ENCODE results near the gene KRTAP5-7. TPM values are rescaled to one million over a fixed set of nuclear protein-coding genes. Genes with fewer than 3 reads are reported as not detected.
"Not testable (repeated sequence)": the region's sequence is repeated elsewhere in the genome, so short reads cannot be mapped to it uniquely, and the experiment has no call there.

Gene KRTAP5-7
- total RNA-seq, 1 donor from 2014 or later = not detected

DNA sequence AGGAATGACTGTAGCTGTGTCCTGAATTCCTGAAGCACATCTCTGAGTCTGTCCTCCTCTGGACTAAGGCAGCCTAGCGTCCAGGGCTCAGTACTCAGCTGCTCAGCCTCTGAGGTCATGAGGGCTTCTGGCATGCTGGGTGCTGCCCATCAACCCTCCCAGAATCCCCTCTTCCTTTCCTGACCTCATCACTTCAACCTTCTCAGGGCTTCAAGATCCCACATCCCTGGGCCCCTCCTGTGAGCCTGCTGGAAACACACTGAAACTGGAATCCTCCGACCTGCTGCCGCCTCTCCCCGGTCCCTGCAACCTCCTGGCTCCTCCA is 11.6 kb downstream of the KRTAP5-7 start:
- Mint-ChIP-seq H3K4me3 (ENCODE audit: unreplicated experiment) (no peak overlapping the region), H3K4me1 (ENCODE audit: low read depth, unreplicated experiment) (peaks cover 8% of the 10 kb centered on the region), H3K36me3 (ENCODE audit: low read depth, unreplicated experiment) (peaks cover 2% of the 10 kb centered on the region), H3K27me3 (ENCODE audit: low read depth, unreplicated experiment) (peaks cover 18% of the 10 kb centered on the region), H3K27ac (ENCODE audit: unreplicated experiment) (peak overlapping the region; percentile 78), H3K9me3 (ENCODE audit: unreplicated experiment) (no peaks in the 10 kb centered on the region)
- H3K79me2 ChIP-seq (ENCODE audit: insufficient read depth, low read length) = no peaks in the 10 kb centered on the region
- no peak overlapping the region for H3K4me2 ChIP-seq (ENCODE audit: low read length)
- no peak overlapping the region for H3K9ac ChIP-seq (ENCODE audit: low read length)
- no peaks in the 10 kb centered on the region for H3K36me3 ChIP-seq (ENCODE audit: insufficient read depth, low read length)
- H4K20me1 ChIP-seq (ENCODE audit: insufficient read depth, low read length) = no peaks in the 10 kb centered on the region
- H3K4me3 ChIP-seq (ENCODE audit: insufficient read depth, low read depth, low read length) = no peak overlapping the region
- no peak for DNase-seq (ENCODE audit: low read depth)
- no peak for TF ChIP-seq EZH2 (IDR thresholded peaks at IDR 0.05; ENCODE audit: insufficient read depth, low read length)
- TF ChIP-seq, protein P1, sequence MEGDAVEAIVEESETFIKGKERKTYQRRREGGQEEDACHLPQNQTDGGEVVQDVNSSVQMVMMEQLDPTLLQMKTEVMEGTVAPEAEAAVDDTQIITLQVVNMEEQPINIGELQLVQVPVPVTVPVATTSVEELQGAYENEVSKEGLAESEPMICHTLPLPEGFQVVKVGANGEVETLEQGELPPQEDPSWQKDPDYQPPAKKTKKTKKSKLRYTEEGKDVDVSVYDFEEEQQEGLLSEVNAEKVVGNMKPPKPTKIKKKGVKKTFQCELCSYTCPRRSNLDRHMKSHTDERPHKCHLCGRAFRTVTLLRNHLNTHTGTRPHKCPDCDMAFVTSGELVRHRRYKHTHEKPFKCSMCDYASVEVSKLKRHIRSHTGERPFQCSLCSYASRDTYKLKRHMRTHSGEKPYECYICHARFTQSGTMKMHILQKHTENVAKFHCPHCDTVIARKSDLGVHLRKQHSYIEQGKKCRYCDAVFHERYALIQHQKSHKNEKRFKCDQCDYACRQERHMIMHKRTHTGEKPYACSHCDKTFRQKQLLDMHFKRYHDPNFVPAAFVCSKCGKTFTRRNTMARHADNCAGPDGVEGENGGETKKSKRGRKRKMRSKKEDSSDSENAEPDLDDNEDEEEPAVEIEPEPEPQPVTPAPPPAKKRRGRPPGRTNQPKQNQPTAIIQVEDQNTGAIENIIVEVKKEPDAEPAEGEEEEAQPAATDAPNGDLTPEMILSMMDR (IDR thresholded peaks at IDR 0.05; ENCODE audit: insufficient read depth, low read depth, low read length) = no peak
- H2AFZ ChIP-seq (ENCODE audit: low read depth, low read length) = no peak overlapping the region
- no peak for FAIRE-seq
- H3K9me3 ChIP-seq (ENCODE audit: insufficient read depth, low read depth, low read length) = no peaks in the 10 kb centered on the region
- no peaks in the 10 kb centered on the region for H3K4me1 ChIP-seq (ENCODE audit: insufficient read depth, low read length)
- H3K27ac ChIP-seq (ENCODE audit: low read depth, low read length) = no peak overlapping the region
- no peaks in the 10 kb centered on the region for H3K27me3 ChIP-seq (ENCODE audit: insufficient read depth, low read length)

DNA sequence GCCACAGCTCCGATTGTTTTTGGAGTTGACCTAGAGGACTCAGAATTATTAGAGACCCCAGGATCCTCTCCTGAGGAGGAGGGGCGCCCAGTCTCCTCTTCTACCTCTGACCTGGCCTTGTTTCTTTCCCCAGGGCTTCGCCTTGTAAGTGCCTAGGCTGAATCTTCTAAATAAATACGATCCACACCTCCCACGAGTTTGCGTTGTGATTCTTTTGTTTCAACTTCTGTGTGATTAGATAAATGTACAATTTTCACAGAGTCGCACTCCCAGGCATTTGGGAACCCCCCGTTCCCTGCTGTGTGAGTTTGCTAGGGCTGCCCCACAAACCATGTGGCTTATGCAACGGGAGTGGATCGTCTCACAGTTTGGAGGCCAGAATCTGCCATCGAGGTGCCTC is 11.9 kb downstream of the KRTAP5-7 start:
- Mint-ChIP-seq H3K36me3 (ENCODE audit: low read depth, unreplicated experiment) (peaks cover 2% of the 10 kb centered on the region), H3K27ac (ENCODE audit: unreplicated experiment) (peak overlapping the region; percentile 78), H3K4me1 (ENCODE audit: low read depth, unreplicated experiment) (peaks cover 8% of the 10 kb centered on the region), H3K27me3 (ENCODE audit: low read depth, unreplicated experiment) (peaks cover 21% of the 10 kb centered on the region), H3K9me3 (ENCODE audit: unreplicated experiment) (no peaks in the 10 kb centered on the region), H3K4me3 (ENCODE audit: unreplicated experiment) (no peak overlapping the region)
- H3K9ac ChIP-seq (ENCODE audit: low read length) = no peak overlapping the region
- no peak overlapping the region for H3K27ac ChIP-seq (ENCODE audit: low read depth, low read length)
- H3K9me3 ChIP-seq (ENCODE audit: insufficient read depth, low read depth, low read length) = no peaks in the 10 kb centered on the region
- H4K20me1 ChIP-seq (ENCODE audit: insufficient read depth, low read length) = no peaks in the 10 kb centered on the region
- no peak overlapping the region for H3K4me3 ChIP-seq (ENCODE audit: insufficient read depth, low read depth, low read length)
- H2AFZ ChIP-seq (ENCODE audit: low read depth, low read length) = no peak overlapping the region
- no peaks in the 10 kb centered on the region for H3K27me3 ChIP-seq (ENCODE audit: insufficient read depth, low read length)
- DNase-seq (ENCODE audit: low read depth) (no peak), FAIRE-seq (no peak)
- no peaks in the 10 kb centered on the region for H3K4me1 ChIP-seq (ENCODE audit: insufficient read depth, low read length)
- TF ChIP-seq, protein P1 (IDR thresholded peaks at IDR 0.05; ENCODE audit: insufficient read depth, low read depth, low read length) = no peak
- TF ChIP-seq EZH2 (IDR thresholded peaks at IDR 0.05; ENCODE audit: insufficient read depth, low read length) = no peak
- no peaks in the 10 kb centered on the region for H3K36me3 ChIP-seq (ENCODE audit: insufficient read depth, low read length)
- no peaks in the 10 kb centered on the region for H3K79me2 ChIP-seq (ENCODE audit: insufficient read depth, low read length)
- no peak overlapping the region for H3K4me2 ChIP-seq (ENCODE audit: low read length)

DNA sequence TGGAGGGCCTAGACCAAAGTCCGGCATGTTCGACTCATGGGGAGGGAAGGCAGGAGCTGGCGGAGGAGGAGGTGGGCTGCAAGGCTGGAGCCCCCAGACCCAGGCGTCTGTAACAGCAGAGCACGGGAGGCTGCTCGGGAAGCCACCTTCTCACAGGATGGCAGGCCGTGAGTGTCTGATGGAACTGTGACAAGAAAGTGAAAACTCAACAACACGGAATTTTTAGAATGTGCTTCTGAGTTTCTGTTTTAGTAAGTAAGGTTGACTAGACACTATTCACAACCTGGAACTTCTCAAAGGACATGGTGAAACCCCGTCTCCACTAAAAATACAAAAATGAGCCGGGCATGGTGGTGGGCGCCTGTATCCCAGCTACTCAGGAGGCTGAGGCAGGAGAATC is 12.9 kb downstream of the KRTAP5-7 start:
- DNase-seq (ENCODE audit: low read depth); H4K20me1 ChIP-seq (ENCODE audit: insufficient read depth, low read length); H3K36me3 Mint-ChIP-seq (ENCODE audit: low read depth, unreplicated experiment); H3K27ac Mint-ChIP-seq (ENCODE audit: unreplicated experiment); H3K9ac ChIP-seq (ENCODE audit: low read length); H2AFZ ChIP-seq (ENCODE audit: low read depth, low read length); H3K4me3 ChIP-seq (ENCODE audit: insufficient read depth, low read depth, low read length); H3K4me3 Mint-ChIP-seq (ENCODE audit: unreplicated experiment); H3K9me3 Mint-ChIP-seq (ENCODE audit: unreplicated experiment); H3K9me3 ChIP-seq (ENCODE audit: insufficient read depth, low read depth, low read length); H3K36me3 ChIP-seq (ENCODE audit: insufficient read depth, low read length); H3K27me3 ChIP-seq (ENCODE audit: insufficient read depth, low read length); H3K4me2 ChIP-seq (ENCODE audit: low read length); H3K27ac ChIP-seq (ENCODE audit: low read depth, low read length); H3K4me1 Mint-ChIP-seq (ENCODE audit: low read depth, unreplicated experiment); H3K4me1 ChIP-seq (ENCODE audit: insufficient read depth, low read length); H3K79me2 ChIP-seq (ENCODE audit: insufficient read depth, low read length); FAIRE-seq: not testable (repeated sequence)
- H3K27me3 Mint-ChIP-seq (ENCODE audit: low read depth, unreplicated experiment) = peaks cover 24% of the 10 kb centered on the region

DNA sequence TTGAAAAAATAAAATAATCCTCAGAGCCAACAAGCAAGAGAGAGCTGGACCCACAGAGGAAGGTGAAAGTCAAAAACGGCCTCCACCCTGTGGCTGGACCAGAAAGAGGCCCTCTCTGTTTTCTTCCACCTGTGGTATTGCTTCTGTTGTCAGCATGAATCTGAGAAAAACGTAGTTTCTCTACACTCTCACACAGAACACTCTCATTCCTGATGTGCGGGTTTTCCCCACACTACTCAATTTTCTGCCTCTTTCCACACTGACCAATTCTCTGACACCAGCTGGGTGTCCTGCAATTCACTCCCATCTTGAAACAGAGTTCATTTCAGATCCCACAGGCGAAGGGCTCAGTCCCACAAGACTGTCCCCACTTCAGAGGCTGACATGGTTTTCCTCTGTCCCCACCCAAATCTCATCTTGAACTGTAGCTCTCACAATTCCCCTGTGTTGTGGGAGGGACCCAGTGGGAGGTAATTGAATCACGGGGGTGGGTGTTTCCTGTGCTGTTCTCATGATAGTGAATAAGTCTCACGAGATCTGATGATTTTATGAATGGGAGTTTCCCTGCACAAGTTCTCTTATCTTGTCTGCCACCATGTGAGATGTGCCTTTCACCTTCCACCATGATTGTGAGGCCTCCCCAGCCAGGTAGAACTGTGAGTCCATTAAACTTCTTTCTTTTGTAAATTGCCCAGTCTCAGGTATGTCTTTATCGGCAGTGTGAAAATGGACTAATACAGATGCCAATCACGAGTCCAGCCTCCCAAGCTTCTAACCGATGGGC is 13.6 kb downstream of the KRTAP5-7 start:
- not testable (repeated sequence) for FAIRE-seq; H3K27me3 ChIP-seq (ENCODE audit: insufficient read depth, low read length); H3K36me3 Mint-ChIP-seq (ENCODE audit: low read depth, unreplicated experiment); H3K27ac ChIP-seq (ENCODE audit: low read depth, low read length); H3K4me3 ChIP-seq (ENCODE audit: insufficient read depth, low read depth, low read length); DNase-seq (ENCODE audit: low read depth); H3K36me3 ChIP-seq (ENCODE audit: insufficient read depth, low read length); H3K9ac ChIP-seq (ENCODE audit: low read length); H3K4me2 ChIP-seq (ENCODE audit: low read length); H3K4me3 Mint-ChIP-seq (ENCODE audit: unreplicated experiment); H3K4me1 Mint-ChIP-seq (ENCODE audit: low read depth, unreplicated experiment); H4K20me1 ChIP-seq (ENCODE audit: insufficient read depth, low read length); H3K4me1 ChIP-seq (ENCODE audit: insufficient read depth, low read length); H3K27ac Mint-ChIP-seq (ENCODE audit: unreplicated experiment); H2AFZ ChIP-seq (ENCODE audit: low read depth, low read length); H3K79me2 ChIP-seq (ENCODE audit: insufficient read depth, low read length); H3K9me3 ChIP-seq (ENCODE audit: insufficient read depth, low read depth, low read length); H3K9me3 Mint-ChIP-seq (ENCODE audit: unreplicated experiment)
- peaks cover 25% of the 10 kb centered on the region for H3K27me3 Mint-ChIP-seq (ENCODE audit: low read depth, unreplicated experiment)
